NCI-H2029 (cell line): ENCODE results near the gene EEF2K.
"Not testable (repeated sequence)": the region's sequence is repeated elsewhere in the genome, so short reads cannot be mapped to it uniquely, and the experiment has no call there.

Source experiments
- DNase-seq: peaks from one replicate; lab custom pipeline; 2025; lab: John Stamatoyannopoulos, UW

The EEF2K gene

DNA sequence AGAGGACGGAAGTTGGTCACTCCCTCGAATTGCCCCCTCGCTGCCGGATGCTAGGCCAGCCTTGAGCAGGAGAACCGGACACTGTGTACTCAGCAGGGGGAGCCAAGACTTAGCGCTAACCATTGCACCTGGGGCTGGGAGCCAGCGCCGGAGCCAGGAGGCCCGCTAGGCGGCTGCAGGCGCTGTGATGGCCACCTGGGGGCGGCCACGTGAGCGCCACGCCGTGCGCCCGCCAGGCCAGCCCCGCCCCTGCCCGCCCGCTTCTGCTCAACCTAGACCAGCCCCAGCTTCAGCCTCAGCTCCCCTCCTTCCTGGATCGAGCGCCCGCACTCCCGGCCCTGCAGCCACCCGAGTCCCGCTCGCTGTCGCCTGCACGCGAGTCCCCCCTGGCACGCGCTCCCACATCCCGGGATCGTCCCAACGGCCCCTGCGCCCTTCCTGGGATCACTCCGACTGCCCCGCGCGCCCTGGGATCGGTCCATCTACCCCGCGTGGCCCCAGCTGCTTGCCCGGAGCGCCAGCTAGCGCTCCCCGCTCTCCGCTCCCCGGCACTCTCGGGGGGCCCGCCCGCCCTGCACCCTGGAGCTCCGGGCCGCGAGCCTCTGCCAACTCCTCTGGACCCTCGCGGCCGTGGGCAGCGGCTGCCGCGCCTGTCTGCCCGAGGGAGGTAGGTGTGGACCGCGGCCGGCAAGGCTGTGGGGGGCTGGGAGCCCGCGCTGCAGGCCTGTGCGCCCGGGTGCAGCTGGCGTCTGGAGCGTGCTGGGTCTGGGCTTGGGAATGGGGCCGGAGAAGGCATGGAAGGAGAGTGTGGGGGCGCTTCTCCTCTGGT is at the start of gene EEF2K:
TSS of gene EEF2K (plus strand) at position 266 of the 829 bp plus-strand sequence. CDS start 19,452 bp downstream, outside the sequence.
- DNase-seq = peak; percentile 92

DNA sequence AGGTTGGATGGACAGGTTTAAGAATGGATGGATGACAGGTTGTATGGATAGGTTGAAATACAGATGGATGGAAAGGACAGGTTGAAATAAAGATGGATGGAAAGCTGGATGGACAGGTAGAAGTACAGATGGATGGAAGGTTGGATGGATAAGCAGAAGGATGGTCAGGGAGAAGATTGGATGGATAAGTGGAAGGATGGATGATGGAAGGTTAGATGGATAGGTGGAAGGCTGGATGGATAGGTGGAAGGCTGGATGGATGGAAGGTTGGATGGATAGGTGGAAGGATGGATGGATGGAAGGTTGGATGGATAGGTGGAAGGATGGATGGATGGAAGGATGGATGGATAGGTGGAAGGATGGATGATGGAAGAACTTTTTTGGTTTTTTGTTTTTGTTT is 44.7 kb upstream of the EEF2K start:
- no peak for DNase-seq

DNA sequence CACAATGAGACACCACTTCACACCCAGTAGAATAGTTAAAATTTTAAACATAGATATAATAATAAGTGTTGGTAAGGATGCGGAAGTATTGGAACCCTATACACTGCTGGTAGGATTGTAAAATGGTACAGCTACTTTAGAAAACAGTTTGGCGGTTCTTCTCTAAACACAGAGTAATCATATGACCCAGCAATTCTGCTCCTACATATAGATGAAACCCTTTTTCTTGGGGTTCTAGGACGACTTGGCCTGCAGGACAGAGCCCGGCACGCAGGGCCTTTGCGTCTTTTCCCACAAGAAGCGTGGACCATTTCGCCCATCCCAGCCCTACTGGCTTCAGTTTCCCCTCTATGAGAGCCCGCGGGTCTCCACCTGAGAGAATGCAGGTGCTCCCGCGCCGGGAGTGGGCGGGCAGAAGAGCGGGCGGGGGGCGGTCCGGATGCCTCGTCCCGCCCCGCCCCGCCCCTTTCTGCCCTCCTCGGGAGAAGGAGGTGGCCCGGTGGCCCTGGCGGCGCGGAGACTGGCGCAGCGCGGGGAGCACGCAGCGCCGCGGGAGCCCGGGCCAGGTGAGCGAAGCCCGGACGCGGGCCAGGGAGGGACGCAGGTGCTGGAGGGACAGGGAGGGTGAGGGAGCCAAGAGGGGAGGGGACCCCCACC is 44.0 kb upstream of the EEF2K start, which contains the start of gene SDR42E2:
TSS of gene SDR42E2 (plus strand) at position 508 of the 657 bp plus-strand sequence. CDS start 3,077 bp downstream, outside the sequence.
- no peak for DNase-seq

DNA sequence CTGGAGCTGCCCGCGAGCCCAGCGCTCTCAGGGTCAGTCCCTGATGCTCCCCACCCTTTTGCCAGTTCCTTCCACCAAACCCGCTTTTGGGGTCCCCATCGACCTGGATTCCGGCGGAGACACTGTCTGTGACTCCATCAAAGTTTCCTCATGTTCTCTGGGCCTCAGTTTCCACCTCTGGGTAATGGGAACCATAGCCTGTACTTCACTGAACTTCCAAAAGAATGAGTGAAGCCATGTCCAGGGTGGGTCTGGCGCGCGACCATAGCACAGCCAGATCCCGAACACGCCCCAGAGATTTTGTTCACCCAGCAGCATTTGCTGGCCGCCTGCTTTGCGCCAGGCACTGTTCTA is 43.4 kb upstream of the EEF2K start:
- no peak for DNase-seq

DNA sequence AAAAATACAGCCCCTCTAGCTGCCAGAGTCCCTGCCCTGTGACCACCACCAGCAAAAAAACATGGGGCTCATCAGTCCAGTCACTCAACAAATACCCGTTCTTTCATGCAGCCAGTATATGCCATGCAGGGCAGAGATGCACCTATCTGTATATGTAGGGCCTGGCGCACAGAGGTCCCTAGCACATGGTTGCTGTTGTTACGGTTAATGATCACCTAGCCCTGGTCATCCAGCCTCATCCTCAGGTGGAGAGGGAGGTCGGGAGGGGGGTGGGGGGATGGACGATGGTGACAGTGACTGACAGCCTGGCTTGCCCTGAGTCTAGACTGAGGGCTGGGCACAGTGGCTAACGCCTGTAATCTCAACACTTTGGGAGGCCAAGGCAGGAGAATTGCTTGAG is 42.3 kb upstream of the EEF2K start:
- no peak for DNase-seq

DNA sequence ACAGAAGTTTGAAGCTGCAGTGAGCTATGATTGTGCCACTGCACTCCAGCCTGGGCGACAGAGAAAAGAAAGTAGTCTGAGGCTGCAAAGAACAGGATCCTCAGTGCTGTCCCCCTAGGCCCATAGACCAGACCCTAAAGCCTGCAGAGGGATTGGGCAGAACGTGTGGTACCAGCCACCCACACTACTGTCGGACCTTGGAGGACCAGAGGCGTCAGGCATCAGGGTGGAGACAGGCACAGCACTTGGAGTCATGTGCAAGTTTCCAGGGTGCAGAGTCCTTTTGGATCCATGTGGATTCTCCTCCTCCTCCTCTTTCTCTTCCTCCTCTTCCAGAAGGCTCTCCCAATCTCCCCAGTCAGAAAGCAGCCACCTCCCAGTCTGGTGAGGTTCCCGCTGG is 41.6 kb upstream of the EEF2K start:
- no peak for DNase-seq

DNA sequence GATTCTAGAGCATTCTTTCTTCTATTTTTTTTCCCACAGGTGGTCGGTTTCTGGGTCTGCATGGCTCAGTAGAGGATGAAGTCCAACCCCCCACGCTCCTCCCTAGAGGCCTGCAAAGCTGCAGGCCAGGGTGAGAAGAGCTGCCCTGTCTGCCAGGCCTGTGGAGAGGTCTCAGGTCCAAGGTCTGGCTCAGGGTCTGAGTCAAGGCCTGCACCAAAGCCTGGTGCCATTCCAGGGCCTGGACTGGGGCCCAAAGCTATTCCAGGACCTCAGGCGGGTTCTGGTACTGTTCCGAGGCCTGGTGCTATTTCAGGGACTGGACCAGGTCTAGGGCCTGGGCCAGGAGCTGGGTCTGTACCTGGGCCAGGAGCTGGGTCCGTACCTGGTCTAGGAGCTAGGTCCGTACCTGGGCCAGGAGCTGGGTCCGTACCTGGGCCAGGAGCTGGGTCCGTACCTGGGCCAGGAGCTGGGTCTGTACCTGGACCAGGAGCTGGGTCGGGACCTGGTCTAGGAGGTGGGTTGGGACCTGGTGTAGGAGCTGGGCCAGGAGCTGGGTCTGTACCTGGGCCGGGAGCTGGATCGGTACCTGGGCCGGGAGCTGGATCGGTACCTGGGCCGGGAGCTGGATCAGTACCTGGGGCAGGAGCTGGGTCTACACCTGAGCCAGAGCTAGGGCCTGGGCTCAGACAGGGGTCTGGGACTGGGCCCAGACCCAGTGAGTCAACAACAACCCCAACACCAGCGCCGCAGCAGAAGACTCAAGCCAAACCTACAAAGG is 40.4 kb upstream of the EEF2K start:
- DNase-seq = no peak

DNA sequence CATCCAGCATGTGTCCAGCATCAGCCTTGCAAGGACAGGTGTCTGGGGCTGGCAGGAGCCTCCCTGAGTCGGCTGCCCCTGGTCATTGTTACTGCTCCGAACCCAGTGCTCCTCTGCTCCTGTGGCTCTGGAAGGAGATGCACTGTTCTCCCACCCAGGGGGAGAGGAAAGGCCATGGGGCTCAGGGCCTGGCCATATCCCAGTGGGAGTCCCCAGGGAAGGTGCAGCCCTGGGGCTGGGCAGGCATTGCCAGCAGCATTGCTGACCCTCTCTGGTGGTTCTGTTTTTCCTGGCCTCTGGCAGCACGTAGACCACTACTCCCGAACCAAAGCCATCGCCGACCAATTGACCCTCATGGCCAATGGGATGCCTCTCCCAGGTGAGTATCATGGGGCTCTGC is 34.1 kb upstream of the EEF2K start:
- DNase-seq = no peak

DNA sequence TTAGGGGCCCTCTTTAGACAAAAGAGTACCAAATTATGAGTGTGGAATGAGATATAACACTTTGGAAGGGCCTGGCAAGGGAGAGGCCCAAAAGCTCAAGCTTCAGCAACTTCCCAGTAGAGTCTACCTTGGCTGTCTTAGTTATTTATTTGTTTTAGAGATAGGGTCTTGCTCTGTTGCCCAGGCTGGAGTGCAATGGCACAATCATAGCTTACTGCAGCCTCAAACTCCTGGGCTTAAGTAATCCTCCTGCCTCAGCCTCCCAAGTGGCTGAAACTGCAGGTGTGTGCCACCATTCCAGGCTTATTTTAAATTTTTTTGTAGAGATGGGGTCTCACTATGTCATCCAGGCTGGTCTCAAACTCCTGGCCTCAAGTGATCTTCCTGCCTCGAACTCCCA is 33.4 kb upstream of the EEF2K start:
- DNase-seq = not testable (repeated sequence)

DNA sequence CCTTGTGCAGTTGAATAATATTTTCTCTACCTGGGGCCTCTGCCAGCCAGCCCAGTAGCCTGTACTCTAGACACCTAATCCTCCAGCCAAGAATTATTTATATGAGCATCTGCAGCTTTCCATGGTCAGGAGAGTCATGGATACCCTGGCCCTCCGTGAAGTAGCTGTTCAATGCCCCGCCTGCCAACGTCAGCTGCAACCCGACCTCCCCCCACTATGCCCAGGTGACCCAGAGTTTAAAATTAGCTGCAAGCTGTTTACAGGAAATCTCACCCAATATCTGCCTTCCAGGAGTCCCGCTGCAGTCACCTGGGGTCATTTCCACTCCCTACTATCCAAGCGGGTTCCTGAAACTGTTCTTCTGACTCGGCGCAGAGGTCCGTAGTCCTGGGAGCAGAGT is 31.4 kb upstream of the EEF2K start:
- peak; percentile 14 for DNase-seq

DNA sequence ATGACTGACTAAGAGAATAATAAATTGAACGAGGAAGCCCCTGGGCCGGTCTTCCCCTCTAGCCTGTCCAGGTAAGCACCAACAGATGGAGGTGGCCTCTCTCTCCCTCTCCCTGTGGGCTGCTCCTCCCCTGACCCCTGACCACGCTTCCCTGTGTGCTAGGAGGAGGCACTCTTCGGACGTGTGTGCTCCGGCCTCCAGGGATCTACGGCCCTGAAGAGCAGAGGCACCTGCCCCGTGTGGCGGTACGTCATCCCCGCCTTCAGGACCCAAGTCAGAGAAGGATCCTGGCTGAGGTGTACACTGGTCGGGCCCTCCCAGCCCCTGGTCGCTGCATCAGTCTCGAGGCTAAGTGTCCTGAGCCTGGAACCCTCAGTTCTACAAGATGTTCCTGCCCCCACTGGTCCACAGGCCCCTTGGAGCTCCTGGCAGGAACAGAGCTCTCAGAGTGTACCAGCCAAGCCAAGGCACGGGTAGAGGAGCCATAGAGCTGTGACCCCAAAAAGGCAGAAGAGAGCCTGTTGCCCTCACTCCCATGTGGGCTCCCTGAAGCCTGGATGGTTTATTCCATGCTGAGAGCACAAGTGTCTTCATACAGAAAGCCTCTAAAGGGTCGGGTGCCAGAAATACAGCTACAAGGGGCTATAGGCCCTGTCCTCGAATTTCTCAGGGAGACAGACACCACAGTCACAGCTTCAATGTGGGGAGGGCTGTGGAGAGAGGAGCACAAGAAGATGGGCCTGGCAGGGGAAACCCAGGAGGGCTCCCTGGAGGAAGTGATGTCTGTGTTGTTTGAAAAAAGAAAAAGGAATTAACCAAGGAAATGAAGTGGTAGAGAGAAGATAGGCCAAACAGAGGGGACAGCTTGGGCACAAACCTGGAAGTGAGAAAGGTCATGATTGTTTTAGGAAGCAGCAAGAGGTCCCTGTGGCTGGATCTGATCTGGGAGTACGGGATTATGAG is 27.8 kb upstream of the EEF2K start:
- DNase-seq = no peak

DNA sequence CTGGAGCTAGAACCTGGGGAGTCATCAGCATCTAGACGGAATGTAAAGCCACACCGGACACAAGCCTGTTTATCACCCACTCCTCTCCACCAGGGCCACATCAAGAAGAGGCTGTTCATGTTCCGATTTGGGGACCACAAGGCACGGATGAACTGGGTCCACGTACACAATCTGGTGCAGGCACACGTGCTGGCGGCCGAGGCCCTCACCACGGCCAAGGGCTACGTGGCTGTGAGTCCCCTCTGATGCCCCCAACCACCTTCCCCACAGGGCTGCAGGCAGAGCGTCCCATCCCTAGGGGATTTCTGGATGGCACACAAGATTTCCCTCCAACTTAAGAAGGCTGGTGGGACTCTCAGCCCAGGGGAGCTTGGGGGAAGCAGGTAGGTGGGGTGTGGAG is 24.7 kb upstream of the EEF2K start:
- DNase-seq = no peak

DNA sequence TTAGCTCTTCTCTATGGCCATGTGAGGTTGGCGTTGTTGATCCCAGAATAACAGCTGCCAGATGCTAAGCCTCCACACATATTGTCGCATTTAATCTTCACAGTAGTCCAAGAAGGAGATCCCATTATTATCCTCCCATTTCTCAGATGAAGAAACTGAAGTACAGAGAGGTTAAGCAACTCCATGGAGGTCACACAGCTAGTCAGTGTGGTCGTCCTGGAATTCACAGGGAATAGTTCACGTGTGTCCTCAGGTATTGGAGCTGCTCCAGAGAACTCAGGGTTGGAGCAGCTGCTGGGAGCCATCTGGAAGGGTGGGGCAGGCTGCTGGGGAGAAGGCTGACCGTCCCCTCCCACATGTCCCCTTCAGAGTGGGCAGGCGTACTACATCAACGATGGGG is 24.2 kb upstream of the EEF2K start:
- no peak for DNase-seq

DNA sequence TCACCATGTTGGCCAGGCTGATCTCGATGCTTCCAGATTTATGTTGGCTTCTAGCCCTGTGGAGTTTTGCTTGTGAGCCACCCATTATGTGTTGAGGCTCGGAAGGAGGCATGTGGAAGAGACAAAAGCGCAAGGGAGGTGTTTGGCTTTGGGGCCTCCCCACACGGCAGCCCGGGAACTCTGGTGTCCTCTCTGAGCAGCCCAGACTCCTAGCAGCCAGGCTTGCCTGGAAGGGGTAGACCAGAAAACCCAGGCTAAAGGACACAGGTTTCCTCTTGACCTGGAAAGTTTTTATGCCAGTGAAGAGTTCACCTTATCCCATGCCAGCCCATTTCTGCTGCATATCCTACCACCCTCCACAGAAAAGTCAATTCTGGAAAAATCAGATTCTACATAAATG is 22.7 kb upstream of the EEF2K start:
- no peak for DNase-seq

DNA sequence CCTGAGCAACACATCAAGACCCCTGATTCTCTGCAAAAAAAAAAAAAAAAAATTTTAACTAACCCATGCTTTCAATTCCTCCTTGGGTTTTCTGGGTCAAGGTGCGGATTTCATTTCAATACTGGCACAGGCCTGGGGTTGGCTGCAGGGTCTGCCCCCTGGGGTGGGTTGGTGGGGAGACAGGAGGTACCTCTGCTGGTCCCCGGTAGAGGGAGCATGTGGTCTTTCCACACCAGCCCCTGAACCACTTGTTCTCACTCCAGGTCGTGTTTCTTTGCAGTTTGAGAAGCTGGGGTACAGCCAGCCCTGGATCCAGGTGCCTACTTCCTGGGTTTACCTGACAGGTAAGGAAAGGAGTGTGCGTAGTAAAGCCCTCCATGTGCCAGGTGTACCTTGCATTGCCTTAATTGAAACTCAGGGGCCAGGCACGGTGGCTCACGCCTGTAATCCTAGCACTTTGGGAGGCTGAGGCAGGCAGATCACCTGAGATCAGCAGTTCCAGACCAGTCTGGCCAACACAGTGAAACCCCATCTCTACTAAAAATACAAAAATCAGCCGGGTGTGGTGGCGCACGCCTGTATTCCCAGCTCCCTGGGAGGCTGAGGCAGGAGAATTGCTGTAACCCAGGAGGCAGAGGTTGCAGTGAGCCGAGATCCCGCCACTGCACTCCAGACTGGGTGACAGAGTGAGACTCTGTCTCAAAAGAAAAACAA is 22.0 kb upstream of the EEF2K start:
- no peak for DNase-seq

DNA sequence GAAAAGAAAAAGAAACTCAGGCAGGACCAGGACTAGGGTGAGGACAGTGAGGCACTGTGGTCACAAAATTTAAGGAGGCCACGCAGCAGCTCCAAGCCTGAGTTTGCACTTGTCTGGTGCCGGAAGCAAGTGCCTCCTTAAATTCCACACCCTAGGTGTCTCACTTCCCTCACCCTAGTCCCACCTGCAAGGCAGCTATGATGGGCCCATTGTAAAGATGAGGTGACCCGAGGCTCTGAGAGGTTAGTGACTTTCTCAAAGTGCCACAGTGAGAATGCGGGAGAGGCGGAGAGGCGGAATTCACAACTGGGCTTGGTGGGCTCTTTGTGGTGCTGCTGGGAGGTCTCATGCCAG is 21.5 kb upstream of the EEF2K start:
- DNase-seq = no peak

DNA sequence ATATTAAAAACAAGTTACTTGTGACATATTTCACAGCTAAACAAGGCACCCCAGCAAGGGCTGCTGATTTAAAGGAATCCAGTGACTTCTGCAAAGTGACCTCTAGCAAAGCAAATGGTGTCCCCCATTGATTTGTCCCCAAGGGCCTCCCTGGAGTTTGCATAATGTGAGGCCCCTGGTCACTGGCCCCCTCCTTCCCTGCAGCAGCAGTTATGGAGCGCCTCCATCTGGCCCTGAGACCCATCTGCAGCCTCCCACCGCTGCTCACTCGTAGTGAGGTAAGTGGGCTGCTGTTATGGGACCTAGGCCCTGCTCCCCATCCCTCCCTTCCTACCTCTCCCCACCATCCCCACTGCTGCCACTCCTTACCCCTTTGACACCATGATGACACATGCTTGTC is 19.6 kb upstream of the EEF2K start:
- DNase-seq = no peak

DNA sequence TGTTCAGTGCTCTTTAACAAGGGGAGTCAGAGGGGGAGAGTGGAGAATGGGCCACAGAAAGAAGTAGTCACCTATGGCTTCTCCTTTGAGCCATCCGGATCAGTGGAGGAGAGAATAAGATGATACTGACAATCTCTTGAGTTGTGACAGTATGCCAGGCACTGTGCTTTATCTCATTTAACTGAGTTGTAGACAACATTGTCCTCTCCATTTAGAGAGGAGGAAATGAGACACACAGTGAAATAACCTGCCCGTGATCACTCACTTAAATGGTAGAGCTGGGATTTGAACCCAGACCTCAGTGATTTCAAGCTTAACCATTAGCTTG is 17.8 kb upstream of the EEF2K start:
- no peak for DNase-seq

DNA sequence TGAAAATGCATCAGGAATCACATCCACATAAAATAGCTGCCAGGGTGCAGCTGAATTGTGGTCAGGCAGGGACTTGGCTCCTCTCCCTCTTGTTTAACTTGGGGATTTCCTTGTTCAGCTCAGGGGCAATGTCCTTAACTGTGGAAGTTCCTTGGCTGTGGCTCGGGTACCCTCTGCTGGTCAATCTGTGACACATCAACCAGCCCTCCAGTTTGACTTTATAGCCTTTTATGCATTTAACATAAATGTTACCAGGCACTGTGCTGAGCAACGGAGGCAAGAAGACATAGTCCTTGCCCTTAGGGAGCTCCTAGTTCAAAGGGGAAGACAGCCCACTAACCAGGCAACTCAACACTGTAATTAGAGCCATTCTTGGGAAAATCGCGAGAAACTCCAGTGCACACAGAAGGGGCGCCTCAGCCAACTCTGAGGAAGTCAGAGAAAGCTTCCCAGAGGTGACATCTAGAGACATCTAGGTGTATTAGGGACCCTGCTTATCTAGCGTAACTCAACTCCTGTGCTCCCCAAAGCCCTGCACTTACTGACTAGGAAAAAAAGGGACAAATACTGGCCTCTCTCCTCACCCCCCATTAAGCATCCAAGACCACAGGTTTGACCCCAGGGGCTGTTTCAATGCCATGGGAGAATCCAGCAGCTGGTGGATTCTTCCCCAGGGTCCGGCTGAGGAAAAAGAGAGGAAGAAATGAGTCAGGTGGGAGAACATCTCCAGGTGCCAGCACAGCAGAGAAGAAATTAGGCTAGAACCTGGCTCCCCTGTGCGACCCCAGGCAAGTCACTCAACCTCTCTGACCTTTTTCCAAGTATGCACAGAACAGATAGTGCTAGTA is 17.3 kb upstream of the EEF2K start:
- DNase-seq = peak; percentile 78

DNA sequence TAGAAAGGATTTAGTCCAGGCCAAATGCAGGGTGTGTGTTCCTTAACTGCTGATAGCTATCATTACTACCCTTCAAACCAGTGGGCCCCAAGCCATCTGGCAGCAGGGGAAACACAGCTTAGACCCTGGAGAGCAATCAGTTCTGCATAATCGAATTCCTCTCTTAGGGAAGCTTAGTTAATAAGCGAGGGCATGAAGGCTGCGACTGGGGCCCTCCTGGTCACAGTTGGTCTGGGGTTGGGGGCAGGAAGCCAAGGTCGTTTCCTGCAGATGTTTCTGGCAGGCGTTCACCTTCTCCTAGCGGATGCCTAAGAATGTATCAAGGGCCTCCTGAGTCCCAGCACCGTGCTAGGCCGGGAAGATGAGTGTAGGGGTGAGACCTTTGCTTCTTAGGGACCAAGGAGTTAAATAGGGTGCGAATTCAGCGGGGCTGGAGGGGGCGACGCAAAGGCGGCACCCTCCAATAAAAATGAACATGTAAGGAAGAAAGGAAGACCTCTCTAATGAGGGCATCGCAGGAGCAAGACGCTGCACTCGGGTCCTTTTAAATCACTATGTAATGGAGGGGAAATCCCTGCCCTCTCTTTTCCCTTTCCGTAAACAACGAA is 16.5 kb upstream of the EEF2K start:
- peak; percentile 11 for DNase-seq
